HG02610 (cell line): ENCODE data around the gene CD40.

Source experiments
- ATAC-seq: cut with Tn5 transposase; IDR thresholded peaks from one replicate; pipeline ENCODE4 v1.9.1; 2021; ENCODE audit warnings: mild to moderate bottlenecking, moderate library complexity; ENCODE audit not compliant: unreplicated experiment

Gene CD40

GRCh38 chr20:46169245-46170171 lies 51.4 kb downstream of the CD40 start:
- ATAC-seq: no peak

GRCh38 chr20:46171476-46171875 lies 53.4 kb downstream of the CD40 start:
- no peak for ATAC-seq

- no peak for ATAC-seq
Observed at GRCh38 chr20:46171909-46172308, 53.8 kb downstream of the CD40 start.

GRCh38 chr20:46172455-46172854 lies 54.3 kb downstream of the CD40 start:
- ATAC-seq: no peak

- ATAC-seq: no peak
Observed at GRCh38 chr20:46172961-46173536, 54.9 kb downstream of the CD40 start.

- no peak for ATAC-seq
Observed at GRCh38 chr20:46173652-46174468, 55.7 kb downstream of the CD40 start.

GRCh38 chr20:46174469-46175126 lies 56.5 kb downstream of the CD40 start:
- ATAC-seq: no peak

GRCh38 chr20:46175127-46175494 lies 57.0 kb downstream of the CD40 start:
- no peak for ATAC-seq

GRCh38 chr20:46176739-46177378 lies 58.7 kb downstream of the CD40 start:
- no peak for ATAC-seq

- no peak for ATAC-seq
Observed at GRCh38 chr20:46177768-46178167, 59.7 kb downstream of the CD40 start.

- no peak for ATAC-seq
Observed at GRCh38 chr20:46178891-46179290, 60.8 kb downstream of the CD40 start.
